ENCODE results near the gene KCTD10. TPM values are rescaled to one million over a fixed set of nuclear protein-coding genes. Genes with fewer than 3 reads are reported as not detected.
A peak's percentile ranks its signal among the peaks of the same experiment; 100 is the strongest.

KCTD10 gene
- total RNA-seq, 3 donors from 2014 or later (not counting 1 experiment from before 2014, with no cell fraction given), result 76.0 to 141 (median 79.0) TPM

DNA sequence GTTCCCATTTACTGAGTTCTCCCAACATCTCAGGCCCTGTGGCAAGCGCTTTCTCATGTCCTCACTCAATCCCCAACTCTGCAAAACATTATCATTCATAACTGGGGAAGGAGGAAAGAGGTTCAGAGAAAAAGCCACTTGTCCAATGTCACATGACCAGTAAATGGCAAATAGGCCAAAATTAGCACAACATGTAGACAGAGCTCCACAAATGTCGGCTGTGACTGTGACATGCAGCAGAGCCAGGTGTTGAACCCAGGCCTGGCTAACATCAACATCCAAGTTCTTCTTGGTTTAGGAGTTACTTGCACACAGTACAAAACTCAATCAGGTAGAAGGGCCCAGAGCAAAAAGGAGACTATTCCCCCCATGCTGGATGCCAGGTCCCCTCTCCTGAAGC, 10.8 kb downstream of the KCTD10 start:
- peak overlapping the region; percentile 29 to 86 for H3K27ac Mint-ChIP-seq
- intact Hi-C loops (cut with micrococcal nuclease), result no loop called here

DNA sequence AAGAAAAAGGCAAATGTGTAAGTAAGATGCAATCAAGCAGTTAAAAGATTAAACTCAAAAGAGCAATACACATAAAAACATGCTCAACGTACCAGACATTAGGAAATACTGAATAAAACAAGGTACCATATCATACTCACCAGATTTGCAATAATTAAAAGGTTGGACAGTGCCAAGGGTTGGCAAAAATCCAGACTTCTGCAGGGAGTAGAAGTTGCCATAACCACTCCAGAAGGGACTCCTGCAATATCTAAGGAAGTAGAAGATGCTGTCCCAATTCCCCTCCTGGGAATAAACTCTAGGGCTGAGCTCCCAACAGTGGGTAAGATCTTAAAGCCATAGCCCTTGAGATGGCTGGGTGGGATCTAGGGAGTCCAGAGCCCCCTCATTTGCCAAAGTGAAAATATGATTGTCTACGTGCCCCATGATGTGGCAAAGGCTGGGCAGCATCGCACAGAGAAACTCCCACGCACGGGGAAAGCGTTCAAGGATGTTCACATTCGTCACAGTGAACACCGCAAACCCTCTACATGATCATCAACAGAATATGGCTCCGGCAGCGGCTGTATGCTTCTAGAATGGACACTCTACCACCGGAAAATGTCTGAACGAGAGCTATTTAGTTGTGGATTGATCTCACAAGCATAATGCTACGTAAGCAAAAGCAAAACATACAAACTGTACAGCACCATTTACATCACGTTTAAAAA, 12.3 kb downstream of the KCTD10 start:
- 98% methylated on average over 14 of the region's 14 CpGs for WGBS (ENCODE audit: insufficient coverage)
- H3K4me1 ChIP-seq (ENCODE audit: control insufficient read depth, insufficient read depth, low read length), result peaks cover 74% of the 10 kb centered on the region
- TF ChIP-seq, protein P1, sequence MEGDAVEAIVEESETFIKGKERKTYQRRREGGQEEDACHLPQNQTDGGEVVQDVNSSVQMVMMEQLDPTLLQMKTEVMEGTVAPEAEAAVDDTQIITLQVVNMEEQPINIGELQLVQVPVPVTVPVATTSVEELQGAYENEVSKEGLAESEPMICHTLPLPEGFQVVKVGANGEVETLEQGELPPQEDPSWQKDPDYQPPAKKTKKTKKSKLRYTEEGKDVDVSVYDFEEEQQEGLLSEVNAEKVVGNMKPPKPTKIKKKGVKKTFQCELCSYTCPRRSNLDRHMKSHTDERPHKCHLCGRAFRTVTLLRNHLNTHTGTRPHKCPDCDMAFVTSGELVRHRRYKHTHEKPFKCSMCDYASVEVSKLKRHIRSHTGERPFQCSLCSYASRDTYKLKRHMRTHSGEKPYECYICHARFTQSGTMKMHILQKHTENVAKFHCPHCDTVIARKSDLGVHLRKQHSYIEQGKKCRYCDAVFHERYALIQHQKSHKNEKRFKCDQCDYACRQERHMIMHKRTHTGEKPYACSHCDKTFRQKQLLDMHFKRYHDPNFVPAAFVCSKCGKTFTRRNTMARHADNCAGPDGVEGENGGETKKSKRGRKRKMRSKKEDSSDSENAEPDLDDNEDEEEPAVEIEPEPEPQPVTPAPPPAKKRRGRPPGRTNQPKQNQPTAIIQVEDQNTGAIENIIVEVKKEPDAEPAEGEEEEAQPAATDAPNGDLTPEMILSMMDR (IDR thresholded peaks at IDR 0.05), result no peak
- ATAC-seq, result no peak
- intact Hi-C loops (cut with micrococcal nuclease), result no loop called here
- H3K9me3 ChIP-seq (ENCODE audit: control insufficient read depth, insufficient read depth, low read length), result no peaks in the 10 kb centered on the region
- Mint-ChIP-seq H3K4me1 (peaks cover 94% of the 10 kb centered on the region in 2 donors), H3K9me3 (no peaks in the 10 kb centered on the region), H3K27me3 (ENCODE audit: low read depth in 2 of 2) (no peaks in the 10 kb centered on the region), H3K27ac (peak overlapping the region; percentile 86 to 90), H3K4me3 (no peak overlapping the region), H3K36me3 (no peaks in the 10 kb centered on the region)
- H3K4me3 ChIP-seq (ENCODE audit: low read length), result no peak overlapping the region
- H3K27ac ChIP-seq (ENCODE audit: low read length), result no peak overlapping the region
- DNase-seq, result no peak
- H3K27me3 ChIP-seq (ENCODE audit: control insufficient read depth, insufficient read depth, low read length), result no peaks in the 10 kb centered on the region
- H3K36me3 ChIP-seq (ENCODE audit: control insufficient read depth, insufficient read depth, low read length), result peaks cover 39% of the 10 kb centered on the region

More for the DNA sequence above, 10.8 kb downstream of the KCTD10 start:
- Histone ChIP-seq H3K9me3 (ENCODE audit: control insufficient read depth, insufficient read depth, low read length) (no peaks in the 10 kb centered on the region), H3K27ac (ENCODE audit: low read length) (no peak overlapping the region), H3K27me3 (ENCODE audit: control insufficient read depth, insufficient read depth, low read length) (no peaks in the 10 kb centered on the region), H3K4me1 (ENCODE audit: control insufficient read depth, insufficient read depth, low read length) (peaks cover 62% of the 10 kb centered on the region), H3K36me3 (ENCODE audit: control insufficient read depth, insufficient read depth, low read length) (peaks cover 33% of the 10 kb centered on the region), H3K4me3 (ENCODE audit: low read length) (no peak overlapping the region)
- ATAC-seq (no peak), DNase-seq (no peak)
- H3K4me3 Mint-ChIP-seq, result no peak overlapping the region
- no peaks in the 10 kb centered on the region for H3K9me3 Mint-ChIP-seq
- 96% methylated on average over 2 of the region's 2 CpGs for WGBS (ENCODE audit: insufficient coverage)
- H3K27me3 Mint-ChIP-seq (ENCODE audit: low read depth in 2 of 2), result no peaks in the 10 kb centered on the region
- no peaks in the 10 kb centered on the region for H3K36me3 Mint-ChIP-seq
- TF ChIP-seq, protein P1 (IDR thresholded peaks at IDR 0.05), result no peak
- peaks cover 94% of the 10 kb centered on the region in 2 donors for H3K4me1 Mint-ChIP-seq

DNA sequence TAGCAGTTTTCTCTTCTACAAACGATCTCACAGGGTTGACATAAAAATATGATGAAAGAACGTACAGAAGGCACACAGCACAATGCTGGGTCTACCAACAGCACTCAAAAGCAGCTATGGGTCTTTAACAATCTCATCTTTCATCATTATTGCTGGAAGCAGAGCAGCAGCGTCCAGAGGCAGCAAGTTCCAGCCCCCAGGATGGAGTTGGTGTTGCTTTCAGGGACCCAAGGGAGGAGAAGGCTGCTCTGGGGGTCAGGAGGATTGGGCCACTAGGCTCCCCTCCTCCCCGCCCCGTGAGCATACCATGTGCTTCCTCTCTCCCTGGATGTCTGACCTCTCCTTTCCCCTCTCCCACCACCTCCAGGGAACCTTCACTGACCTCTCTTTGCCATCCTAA, 13.3 kb downstream of the KCTD10 start:
- no peak for DNase-seq
- Histone ChIP-seq H3K4me1 (ENCODE audit: control insufficient read depth, insufficient read depth, low read length) (peaks cover 74% of the 10 kb centered on the region), H3K9me3 (ENCODE audit: control insufficient read depth, insufficient read depth, low read length) (no peaks in the 10 kb centered on the region), H3K27ac (ENCODE audit: low read length) (peak overlapping the region; percentile 35), H3K4me3 (ENCODE audit: low read length) (no peak overlapping the region), H3K36me3 (ENCODE audit: control insufficient read depth, insufficient read depth, low read length) (peaks cover 37% of the 10 kb centered on the region), H3K27me3 (ENCODE audit: control insufficient read depth, insufficient read depth, low read length) (no peaks in the 10 kb centered on the region)
- intact Hi-C loops (cut with micrococcal nuclease), result no loop called here
- H3K9me3 Mint-ChIP-seq, result no peaks in the 10 kb centered on the region
- WGBS (ENCODE audit: insufficient coverage), result 69% methylated on average over 5 of the region's 5 CpGs
- peaks cover 94% of the 10 kb centered on the region in 2 donors for H3K4me1 Mint-ChIP-seq
- peaks cover 6% of the 10 kb centered on the region for H3K36me3 Mint-ChIP-seq
- TF ChIP-seq, protein P1 (IDR thresholded peaks at IDR 0.05), result no peak
- H3K27me3 Mint-ChIP-seq (ENCODE audit: low read depth in 2 of 2), result no peaks in the 10 kb centered on the region
- H3K4me3 Mint-ChIP-seq, result peak overlapping the region; percentile 40
- peak overlapping the region; percentile 86 to 90 for H3K27ac Mint-ChIP-seq
- ATAC-seq, result no peak
